Measurements from ENCODE around the gene RNF223. TPM values are rescaled to one million over a fixed set of nuclear protein-coding genes. Genes with fewer than 3 reads are reported as not detected.

The RNF223 gene
- total and polyA plus RNA-seq, 2 of the 8 experiments (the other 6 are each of a cell fraction or from before 2014, with no cell fraction given), result not detected

GRCh38 chr1:1115786-1116700 lies 41.9 kb upstream of the RNF223 start, which contains the start of gene C1orf159:
C1orf159 (minus strand) TSS chr1:1116089; CDS start chr1:1091543, 24,546 bp downstream.
- Histone ChIP-seq H4K8ac (ENCODE audit: extremely low read depth, insufficient read depth, low read length) (peak within 1 kb of the TSS; percentile 89), H2BK120ac (replicated peaks; ENCODE audit: low read depth, low read length) (no peak within 1 kb of the TSS), H3K79me2 (ENCODE audit: control insufficient read depth in 1 of 2, insufficient read depth in 2 of 2, low read length in 2 of 2) (peaks cover 0 to 8% of the 10 kb centered on the region in 2 experiments; a peak in 1 of 4 replicates), H2BK5ac (ENCODE audit: low read depth, low read length) (no peak within 1 kb of the TSS), H3K79me1 (ENCODE audit: low read depth, low read length) (peaks cover 2% of the 10 kb centered on the region), H2AFZ (ENCODE audit: low read length) (no peak within 1 kb of the TSS), H3K14ac (ENCODE audit: insufficient read length) (no peak within 1 kb of the TSS), H2BK12ac (ENCODE audit: low read depth, low read length) (no peak within 1 kb of the TSS), H3K27ac (ENCODE audit: low read depth, low read length) (no peak within 1 kb of the TSS), H3K9me3 (ENCODE audit: insufficient read depth in 2 of 2, low read depth in 1 of 2, low read length in 1 of 2) (peaks cover 4 to 5% of the 10 kb centered on the region in 2 experiments; a peak in 1 of 4 replicates), H3K27me3 (replicated peaks in 1 of 4; ENCODE audit: control insufficient read depth in 3 of 4, extremely low read depth in 1 of 4, insufficient read depth in 3 of 4, low read length in 3 of 4) (peaks cover 2 to 19% (median 15%) of the 10 kb centered on the region in 4 experiments; a peak in 6 of 7 replicates), H2AK5ac (ENCODE audit: low read depth, low read length) (peak within 1 kb of the TSS; percentile 39; the same call in 1 of the 2 replicates), H3K4me3 (ENCODE audit: extremely low read depth in 1 of 4, insufficient read depth in 2 of 4, low read depth in 3 of 4, low read length in 4 of 4) (peak within 1 kb of the TSS; percentile 49 to 78 (median 54)), H3K9ac (replicated peaks in 1 of 4; ENCODE audit: extremely low read depth in 1 of 4, low read depth in 3 of 4, low read length in 3 of 4) (no peak within 1 kb of the TSS; a peak in 2 of 7 replicates), H4K91ac (replicated peaks; ENCODE audit: insufficient read length, low read length) (no peak within 1 kb of the TSS), H3K36me3 (ENCODE audit: control insufficient read depth in 2 of 4, insufficient read depth in 4 of 4, low read length in 3 of 4) (no peaks in the 10 kb centered on the region), H3K23me2 (ENCODE audit: low read depth, low read length) (peaks cover 7% of the 10 kb centered on the region; the same call in 1 of the 2 replicates), H4K5ac (ENCODE audit: insufficient read length, low read depth, low read length) (peak within 1 kb of the TSS; percentile 15), H3K18ac (ENCODE audit: extremely low read depth, low read length) (peak within 1 kb of the TSS; percentile 71; the same call in 1 of the 2 replicates), H3K23ac (ENCODE audit: insufficient read length) (no peak within 1 kb of the TSS), H4K20me1 (replicated peaks in 1 of 2; ENCODE audit: control insufficient read depth in 1 of 2, insufficient read depth in 2 of 2, low read length in 2 of 2) (peaks cover 1 to 3% of the 10 kb centered on the region in 2 experiments), H3K56ac (replicated peaks; ENCODE audit: insufficient read length, low read depth, low read length) (no peak within 1 kb of the TSS), H3K4me2 (ENCODE audit: insufficient read depth in 1 of 2, low read depth in 2 of 2, low read length in 2 of 2) (peak within 1 kb of the TSS; percentile 77 to 86), H2BK15ac (ENCODE audit: low read length) (no peak within 1 kb of the TSS), H3K4me1 (replicated peaks in 1 of 4; ENCODE audit: control insufficient read depth in 3 of 4, insufficient read depth in 4 of 4, low read length in 3 of 4) (peaks cover 0 to 5% (median 2%) of the 10 kb centered on the region in 4 experiments; a peak in 4 of 7 replicates), H2BK20ac (ENCODE audit: low read length) (no peak within 1 kb of the TSS), H3K4ac (replicated peaks; ENCODE audit: insufficient read length, low read depth, low read length) (no peak within 1 kb of the TSS)
- DNase-seq (ENCODE audit: low read depth in 1 of 2, low spot score in 2 of 2) (peak; percentile 87 to 99), FAIRE-seq (no peak)
- WGBS, 2 experiments (ENCODE audit: extremely low coverage in 1 of 2, insufficient coverage in 1 of 2, insufficient read length in 1 of 2, insufficient replicate concordance in 2 of 2, low coverage in 1 of 2, low lambda C conversion rate in 2 of 2, missing lambda C conversion rate in 1 of 2), result 0% methylated on average over 26 of the region's 128 CpGs; no CpG with 5 or more reads in 1 of the 2 experiments
- ChIA-PET POLR2A (ENCODE audit: partially characterized antibody) (interaction anchor here (1.0 kb wide), 1 partner anchor 115 kb away, joined by 3 read pairs; no protein-coding TSS in a partner anchor), CTCF (ENCODE audit: partially characterized antibody) (no interaction called here)
- TF ChIP-seq RFX5 (IDR thresholded peaks at IDR 0.05; ENCODE audit: borderline replicate concordance, low read depth, low read length), result no peak
- TF ChIP-seq SP1 (IDR thresholded peaks at IDR 0.05; ENCODE audit: low read depth, low read length), result peak; percentile 43; the same call in 1 of the 2 replicates
- TF ChIP-seq CTCF (IDR thresholded peaks at IDR 0.05; ENCODE audit: control extremely low read depth in 1 of 3, insufficient read depth in 1 of 3, low read depth in 1 of 3, low read length in 3 of 3), result no peak
- TF ChIP-seq HDAC6 (IDR thresholded peaks at IDR 0.05; ENCODE audit: low read depth, low read length), result no peak
- TF ChIP-seq KDM1A (IDR thresholded peaks at IDR 0.05; ENCODE audit: borderline replicate concordance, low read length), result no peak
- no peak for TF ChIP-seq CBX8 (IDR thresholded peaks at IDR 0.05; ENCODE audit: borderline replicate concordance, low read depth, low read length)
- peak; percentile 65; the same call in 1 of the 2 replicates for TF ChIP-seq CHD2 (IDR thresholded peaks at IDR 0.05; ENCODE audit: low read length)
- TF ChIP-seq JUND (IDR thresholded peaks at IDR 0.05; ENCODE audit: low read length), result no peak
- no peak for TF ChIP-seq YY1 (IDR thresholded peaks at IDR 0.05; ENCODE audit: low read depth, low read length)

Data from H1 (cell line).